HG02759 (cell line): ENCODE measurements around the gene BNIP3.
A peak's percentile ranks its signal among the peaks of the same experiment; 100 is the strongest.

Source experiments
- ATAC-seq: cut with Tn5 transposase; IDR thresholded peaks from one replicate; pipeline ENCODE4 v1.9.1; 2021; ENCODE audit warnings: mild to moderate bottlenecking, moderate library complexity; ENCODE audit not compliant: unreplicated experiment

Gene BNIP3

DNA sequence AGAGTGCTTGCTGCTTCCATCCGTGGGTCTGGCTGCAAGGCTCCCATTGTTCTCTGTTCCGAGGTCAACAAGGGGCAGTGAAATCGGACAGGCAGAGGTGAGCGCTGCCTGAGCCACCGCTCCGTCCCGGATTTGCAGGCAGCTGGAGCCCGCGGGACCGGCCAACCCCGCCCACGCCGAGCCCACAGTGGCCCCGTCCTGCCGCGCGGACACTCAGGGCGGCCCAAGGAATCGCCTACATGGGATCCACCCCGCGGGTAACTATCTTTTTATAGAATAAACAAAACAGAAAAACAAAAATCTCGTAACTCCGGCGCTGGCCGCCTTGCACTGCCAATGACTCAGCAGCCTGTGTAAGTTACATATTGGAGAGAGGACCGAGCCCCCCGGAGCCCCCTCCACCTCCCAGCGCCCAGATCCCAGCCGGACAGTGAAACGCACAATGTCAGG is 1.9 kb downstream of the BNIP3 start:
- no peak for ATAC-seq

DNA sequence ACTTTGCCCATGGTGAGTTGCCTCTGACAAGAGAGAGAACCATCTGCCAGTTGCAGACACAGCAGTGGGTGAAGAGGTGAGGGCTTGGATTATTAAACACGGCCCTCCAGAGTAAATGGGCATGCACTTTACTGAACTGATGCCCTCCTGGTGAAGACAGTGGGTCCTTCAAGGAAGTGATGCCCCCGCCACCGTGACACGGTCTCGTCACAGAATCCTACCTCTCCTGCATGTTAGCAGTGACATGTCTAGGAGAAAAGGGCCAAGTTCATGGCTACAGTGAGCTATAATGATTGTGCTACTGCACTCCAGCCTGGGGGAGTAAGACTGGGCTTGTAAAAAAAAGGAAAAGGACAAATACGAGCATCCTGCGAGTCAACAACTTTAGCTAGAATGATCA is 2.4 kb downstream of the BNIP3 start:
- ATAC-seq = no peak

DNA sequence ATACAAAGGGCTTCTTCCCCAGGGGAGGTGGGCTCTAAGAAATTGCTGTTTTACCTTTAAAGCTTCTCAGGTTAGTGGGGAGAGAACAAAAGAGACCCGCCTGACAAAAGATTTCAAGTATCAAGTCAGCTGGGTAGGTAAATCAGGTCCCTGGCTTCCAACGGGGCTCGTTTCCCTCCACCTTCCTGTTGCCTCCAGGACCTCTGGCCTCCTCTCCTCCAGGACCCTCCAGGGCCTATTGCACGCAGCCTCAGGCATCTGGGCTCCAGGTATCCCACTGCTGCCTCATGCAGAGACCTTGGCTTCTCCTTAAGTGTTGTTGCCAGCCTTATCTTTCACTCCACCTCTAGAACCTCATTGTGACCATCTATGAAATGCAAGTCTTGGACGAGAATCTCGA is 2.9 kb downstream of the BNIP3 start:
- ATAC-seq = no peak

- no peak for ATAC-seq
Observed at GRCh38 chr10:131978366-131978765, 3.4 kb downstream of the BNIP3 start.

- no peak for ATAC-seq
Observed at GRCh38 chr10:131977323-131978096, 4.2 kb downstream of the BNIP3 start.

DNA sequence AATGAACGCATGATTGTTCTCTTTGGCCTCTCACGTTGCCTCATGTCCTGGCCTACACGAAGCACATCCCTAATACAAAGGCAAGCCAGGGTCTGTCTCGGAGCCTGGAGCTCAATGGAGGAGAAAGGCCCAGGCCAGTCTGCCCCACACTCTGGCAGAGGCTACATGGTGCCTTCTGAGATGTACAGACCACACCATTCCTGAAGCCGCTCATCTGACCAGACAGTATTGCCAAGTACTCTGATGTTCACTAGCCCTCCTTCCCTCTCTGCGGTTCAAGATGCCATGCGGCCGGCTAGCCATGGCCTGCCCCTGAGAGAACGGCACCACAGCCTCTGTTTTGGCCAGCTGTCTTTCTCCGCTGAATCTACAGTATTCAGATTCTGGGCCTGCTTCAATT is 5.9 kb downstream of the BNIP3 start:
- no peak for ATAC-seq

- no peak for ATAC-seq
Observed at GRCh38 chr10:131975003-131975402, 6.7 kb downstream of the BNIP3 start.

- no peak for ATAC-seq
Observed at GRCh38 chr10:131974034-131974817, 7.5 kb downstream of the BNIP3 start.

- ATAC-seq = no peak
Observed at GRCh38 chr10:131973160-131973951, 8.4 kb downstream of the BNIP3 start.

- ATAC-seq = peak; percentile 43
Observed at GRCh38 chr10:131972474-131973071, 9.2 kb downstream of the BNIP3 start.

DNA sequence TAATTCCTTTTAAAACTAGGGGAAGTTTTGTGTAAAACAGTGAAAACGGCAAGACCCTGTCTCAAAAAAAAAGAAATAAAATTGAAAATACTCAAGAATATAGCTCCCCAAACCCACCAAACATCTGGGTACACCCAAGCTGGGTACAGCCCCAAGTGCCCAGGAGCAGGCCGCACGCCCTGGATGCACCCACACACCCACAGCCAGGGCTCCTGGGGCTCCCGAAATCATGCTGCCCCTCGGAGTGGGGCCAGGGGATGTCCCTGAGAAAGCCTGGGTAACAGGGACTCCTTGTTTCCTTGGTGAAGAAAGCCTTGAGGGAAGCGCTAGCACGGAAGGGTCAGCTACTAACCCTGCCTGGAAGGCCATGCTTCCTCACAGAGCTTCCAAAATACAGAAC is 10.1 kb downstream of the BNIP3 start:
- no peak for ATAC-seq

GRCh38 chr10:131970946-131971345 is 10.8 kb downstream of the BNIP3 start:
- no peak for ATAC-seq

- no peak for ATAC-seq
Observed at GRCh38 chr10:131968949-131969348, 12.8 kb downstream of the BNIP3 start.

- ATAC-seq = no peak
Observed at GRCh38 chr10:131964298-131964697, 17.4 kb downstream of the BNIP3 start.

- ATAC-seq = no peak
Observed at GRCh38 chr10:131963811-131964210, 17.9 kb downstream of the BNIP3 start.

DNA sequence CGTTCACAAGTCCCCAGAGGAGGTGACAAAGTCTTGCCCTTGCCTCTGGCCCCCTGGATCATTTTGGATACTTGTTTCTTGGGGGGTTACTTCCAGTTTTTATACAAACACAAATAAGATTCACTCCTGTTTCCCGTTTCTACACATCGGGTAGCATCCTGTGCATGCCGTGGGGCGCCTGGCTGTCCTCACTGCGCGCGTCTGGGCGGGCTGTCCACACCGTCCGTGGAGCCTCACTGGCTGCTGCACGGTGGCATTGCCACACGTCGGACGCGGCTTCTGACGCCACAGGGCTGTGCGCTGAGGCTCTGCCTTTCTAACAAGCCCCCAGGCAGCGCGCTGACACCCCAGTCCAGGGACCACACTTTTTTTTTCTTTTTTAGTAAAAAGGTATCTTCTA is 18.4 kb downstream of the BNIP3 start:
- no peak for ATAC-seq

- no peak for ATAC-seq
Observed at GRCh38 chr10:131961777-131962662, 19.7 kb downstream of the BNIP3 start.

- ATAC-seq = no peak
Observed at GRCh38 chr10:131961047-131961776, 20.5 kb downstream of the BNIP3 start.

DNA sequence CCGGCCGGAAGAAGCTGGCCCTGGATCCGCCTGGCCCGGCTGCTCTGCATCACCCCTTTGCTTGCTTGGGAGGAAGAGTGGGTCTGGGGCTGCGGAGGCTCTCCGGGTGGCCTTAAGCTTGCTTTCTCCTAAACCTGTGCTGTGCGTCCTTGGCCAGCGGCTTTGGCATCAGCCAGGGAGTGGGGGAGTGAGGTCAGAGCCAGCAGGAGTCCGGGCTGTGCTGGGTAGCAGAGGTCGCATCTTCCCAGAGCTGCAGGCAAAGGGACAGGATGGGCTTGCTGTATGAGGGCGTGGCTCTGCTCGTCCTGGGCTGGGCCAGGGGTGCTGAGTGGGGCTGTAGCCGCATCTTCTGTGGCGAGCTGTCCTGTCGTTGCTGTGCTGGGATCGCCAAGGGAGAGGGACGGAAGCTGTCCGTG is 21.1 kb downstream of the BNIP3 start:
- ATAC-seq = no peak
